CD4-positive, alpha-beta T cell treated with Interleukin-17A for 4 hours (primary cell): ENCODE data around the gene GPR137C.
"Not testable (repeated sequence)": the region's sequence is repeated elsewhere in the genome, so short reads cannot be mapped to it uniquely, and the experiment has no call there.

Experiments used
- DNase-seq: peaks from one replicate; pipeline ENCODE4 v3.0.0-alpha.2; 2020; ENCODE audit warnings: mixed read lengths

GPR137C gene

DNA sequence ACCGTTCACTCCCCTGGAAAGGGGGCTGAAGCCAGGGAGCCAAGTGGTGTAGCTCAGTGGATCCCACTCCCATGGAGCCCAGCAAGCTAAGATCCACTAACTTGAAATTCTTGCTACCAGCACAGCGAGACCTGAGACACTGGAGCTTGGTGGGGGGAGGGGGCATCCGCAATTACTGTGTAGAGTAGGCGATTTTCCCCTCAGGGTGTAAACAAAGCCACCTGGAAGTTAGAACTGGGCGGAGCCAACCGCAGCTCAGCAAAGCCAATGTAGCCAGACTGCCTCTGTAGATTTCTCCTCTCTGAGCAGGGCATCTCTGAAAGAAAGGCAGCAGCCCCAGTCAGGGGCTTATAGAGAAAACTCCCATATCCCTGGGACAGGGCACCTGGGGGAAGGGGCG lies 15.8 kb downstream of the GPR137C start:
- not testable (repeated sequence) for DNase-seq

GRCh38 chr14:52575858-52576257 lies 23.2 kb downstream of the GPR137C start:
- no peak for DNase-seq

GRCh38 chr14:52583544-52583943 lies 30.9 kb downstream of the GPR137C start:
- DNase-seq = no peak

GRCh38 chr14:52589646-52590045 lies 37.0 kb downstream of the GPR137C start:
- DNase-seq = no peak

DNA sequence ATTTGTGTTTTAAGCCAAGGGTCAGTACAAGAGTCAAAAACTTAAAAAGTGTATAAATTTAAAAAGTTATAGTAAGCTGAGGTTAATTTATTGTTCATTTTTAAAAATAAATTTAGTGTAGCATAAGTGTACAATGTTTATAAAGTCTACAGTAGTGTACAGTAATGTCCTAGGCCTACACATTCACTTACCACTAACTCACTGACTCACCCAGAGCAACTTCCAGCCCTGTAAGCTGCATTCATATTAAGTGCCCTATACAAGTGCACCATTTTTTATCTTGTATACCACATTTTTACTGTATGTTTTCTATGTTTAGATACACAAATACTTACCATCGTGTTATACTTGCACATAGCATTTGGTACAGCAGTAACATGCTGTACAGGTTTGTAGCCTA lies 37.7 kb downstream of the GPR137C start:
- no peak for DNase-seq

DNA sequence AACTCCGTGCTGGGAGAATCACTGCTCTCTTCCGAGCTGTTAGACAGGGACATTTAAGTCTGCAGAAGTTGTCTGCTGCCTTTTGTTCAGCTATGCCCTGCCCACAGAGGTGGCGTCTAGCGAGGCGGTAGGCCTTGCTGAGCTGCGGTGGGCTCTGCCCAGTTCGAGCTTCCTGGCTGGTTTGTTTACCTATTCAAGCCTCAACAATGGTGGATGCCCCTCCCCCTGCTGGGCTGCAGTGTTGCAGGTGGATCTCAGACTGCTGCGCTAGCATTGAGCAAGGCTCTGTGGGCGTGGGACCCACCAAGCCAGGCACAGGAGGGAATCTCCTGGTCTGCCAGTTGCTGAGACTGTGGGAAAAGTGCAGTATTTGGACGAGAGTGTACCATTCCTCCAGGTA lies 43.7 kb downstream of the GPR137C start:
- DNase-seq = no peak

- no peak for DNase-seq
Observed at GRCh38 chr14:52596861-52597260, 44.2 kb downstream of the GPR137C start.

DNA sequence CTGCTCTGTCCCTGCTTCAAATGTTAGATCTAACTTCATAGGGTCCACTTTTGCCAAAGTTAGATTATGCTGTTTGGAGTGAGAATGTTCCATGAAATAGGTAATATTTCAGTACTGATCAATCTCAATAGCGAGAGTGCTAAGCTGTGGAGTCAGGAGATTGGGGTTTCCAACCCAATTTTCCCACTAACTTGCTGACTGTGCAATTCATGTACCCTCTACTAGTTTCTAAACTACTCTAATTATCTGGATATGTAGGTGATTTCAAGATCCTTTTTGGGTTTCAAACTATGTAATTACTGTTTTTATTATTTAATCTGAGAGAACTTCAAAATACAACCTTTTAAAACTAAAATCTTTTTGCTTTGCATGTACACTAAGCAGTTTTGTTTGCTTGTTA lies 45.9 kb downstream of the GPR137C start:
- DNase-seq = no peak

DNA sequence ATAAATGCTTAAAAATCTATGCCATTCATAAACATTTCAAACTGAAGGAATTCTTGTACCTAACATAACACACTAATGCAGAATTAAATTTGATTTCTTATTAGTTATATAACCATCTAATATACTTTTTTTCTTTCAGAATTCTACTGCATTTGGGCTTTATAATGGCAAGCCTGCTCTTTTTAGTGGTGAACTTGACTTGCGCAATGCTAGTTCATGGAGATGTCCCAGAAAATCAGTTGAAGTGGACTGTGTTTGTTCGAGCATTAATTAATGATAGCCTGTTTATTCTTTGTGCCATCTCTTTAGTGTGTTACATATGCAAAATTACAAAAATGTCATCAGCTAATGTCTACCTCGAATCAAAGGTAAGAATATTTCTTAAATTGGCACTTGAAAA lies 47.3 kb downstream of the GPR137C start:
- no peak for DNase-seq

GRCh38 chr14:52602131-52602530 lies 49.5 kb downstream of the GPR137C start:
- no peak for DNase-seq

DNA sequence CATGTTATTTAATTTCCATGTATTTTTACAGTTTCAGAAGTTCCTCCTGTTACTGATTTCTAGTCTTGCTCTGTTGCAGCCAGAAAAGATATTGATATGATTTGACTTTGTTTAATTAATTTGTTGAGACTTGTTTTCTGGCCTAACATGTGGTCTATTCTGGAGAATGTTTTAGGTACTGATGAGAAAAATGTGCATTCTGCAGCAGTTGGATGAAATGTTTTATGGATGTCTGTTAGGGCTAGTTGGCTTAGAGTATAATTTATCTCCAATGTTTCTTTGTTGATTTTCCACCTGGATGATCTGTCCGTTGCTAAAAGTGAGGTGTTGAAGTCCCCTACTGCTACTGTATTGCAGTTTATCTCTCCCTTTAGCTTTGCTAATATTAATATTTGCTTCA lies 54.4 kb downstream of the GPR137C start:
- no peak for DNase-seq

GRCh38 chr14:52609445-52610044 lies 56.9 kb downstream of the GPR137C start:
- no peak for DNase-seq

DNA sequence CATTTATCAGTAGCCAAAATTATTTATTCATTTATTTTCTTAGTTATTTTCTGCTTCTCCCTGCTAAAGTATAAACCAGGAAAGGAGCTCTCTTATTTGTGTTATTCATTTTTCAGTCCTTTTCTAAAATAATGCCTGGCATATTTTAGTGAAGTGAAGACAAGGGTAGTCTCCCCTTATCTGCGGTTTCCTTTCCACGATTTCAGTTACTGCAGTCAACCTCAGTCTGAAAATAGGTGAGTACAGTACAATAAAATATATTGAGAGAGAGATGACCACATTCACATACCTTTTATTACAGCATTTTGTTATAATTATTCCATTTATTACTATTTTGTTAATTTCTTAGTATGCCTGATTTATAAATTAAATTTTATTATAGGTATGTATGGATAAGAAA lies 57.6 kb downstream of the GPR137C start:
- DNase-seq = no peak

- DNase-seq = no peak
Observed at GRCh38 chr14:52618602-52619001, 66.0 kb downstream of the GPR137C start.

GRCh38 chr14:52619687-52620086 lies 67.1 kb downstream of the GPR137C start:
- no peak for DNase-seq

DNA sequence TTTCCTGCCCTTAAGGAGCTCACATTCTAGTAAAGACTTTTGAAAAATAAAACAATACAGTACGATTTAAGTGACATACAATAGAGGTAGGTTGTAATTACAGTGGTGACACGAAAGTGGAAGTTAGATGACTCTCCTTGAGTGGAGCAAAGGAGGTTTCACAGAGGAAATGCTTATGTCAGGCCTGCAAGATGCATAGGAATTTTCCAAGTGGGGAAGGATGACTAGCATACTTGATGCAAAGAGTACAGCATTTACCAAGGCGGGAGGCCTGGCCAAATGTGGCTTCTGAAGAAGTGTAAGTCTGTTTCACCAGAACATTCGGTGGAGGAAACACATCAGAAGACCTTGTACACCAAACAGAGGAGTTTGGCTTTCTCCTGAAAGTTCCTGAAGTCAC lies 87.5 kb downstream of the GPR137C start:
- no peak for DNase-seq

DNA sequence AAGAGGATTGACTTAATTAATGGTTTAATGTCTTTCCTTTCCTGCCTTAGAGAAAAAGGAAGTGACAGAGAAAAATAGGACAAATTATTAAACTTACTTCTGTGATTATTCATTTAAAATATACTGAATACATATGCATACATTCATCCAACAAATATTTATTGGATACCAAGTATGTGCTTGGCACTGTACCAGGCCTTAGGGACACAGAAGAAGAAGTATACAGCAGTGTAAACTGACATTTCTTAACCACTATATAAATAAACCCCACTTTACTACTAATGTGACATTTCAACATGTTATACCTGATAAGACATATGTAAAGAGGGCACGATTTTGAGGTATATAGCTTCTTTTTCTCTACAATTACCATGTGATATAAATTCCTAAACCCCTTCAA lies 89.1 kb downstream of the GPR137C start:
- no peak for DNase-seq

DNA sequence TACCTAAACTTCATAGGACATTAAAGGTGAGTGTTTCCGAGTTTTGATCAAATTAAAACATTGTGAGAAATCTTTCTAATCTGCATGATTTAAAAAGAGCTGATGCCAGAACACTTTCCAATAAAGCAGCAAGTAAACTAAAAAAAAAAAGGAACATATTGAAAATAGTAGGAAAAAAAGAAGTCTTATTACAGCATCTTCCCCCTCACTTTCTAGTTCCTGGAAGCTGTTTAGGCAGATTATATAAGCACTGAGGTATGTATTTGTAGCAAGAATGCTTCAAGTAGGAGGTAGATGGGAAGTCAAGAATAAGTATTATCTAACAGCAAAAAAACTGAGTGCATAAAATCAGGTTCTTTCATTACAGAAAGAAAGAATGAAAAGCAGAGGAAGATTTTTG lies 96.9 kb downstream of the GPR137C start:
- DNase-seq = no peak

- DNase-seq = no peak
Observed at GRCh38 chr14:52650774-52651173, 98.1 kb downstream of the GPR137C start.

- DNase-seq = no peak
Observed at GRCh38 chr14:52656905-52657304, 104.3 kb downstream of the GPR137C start.

DNA sequence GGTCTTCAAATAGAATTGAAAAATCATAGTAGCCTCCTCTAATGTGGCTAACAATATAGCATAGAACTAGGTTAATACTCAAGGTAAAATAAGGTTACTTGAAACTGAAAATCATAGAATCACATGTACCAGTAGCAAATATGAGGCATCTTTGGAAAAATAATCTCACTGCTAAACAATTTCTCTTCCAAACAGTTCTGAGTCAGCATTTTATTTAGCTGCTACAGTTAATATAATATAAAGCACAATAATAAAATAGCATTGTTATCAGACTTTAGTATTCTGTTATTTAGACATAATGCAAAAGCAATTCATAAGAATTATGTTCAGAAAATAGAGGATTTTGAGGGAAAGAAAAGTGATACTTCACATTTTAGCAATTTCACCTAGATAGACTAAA lies 107.7 kb downstream of the GPR137C start:
- no peak for DNase-seq

DNA sequence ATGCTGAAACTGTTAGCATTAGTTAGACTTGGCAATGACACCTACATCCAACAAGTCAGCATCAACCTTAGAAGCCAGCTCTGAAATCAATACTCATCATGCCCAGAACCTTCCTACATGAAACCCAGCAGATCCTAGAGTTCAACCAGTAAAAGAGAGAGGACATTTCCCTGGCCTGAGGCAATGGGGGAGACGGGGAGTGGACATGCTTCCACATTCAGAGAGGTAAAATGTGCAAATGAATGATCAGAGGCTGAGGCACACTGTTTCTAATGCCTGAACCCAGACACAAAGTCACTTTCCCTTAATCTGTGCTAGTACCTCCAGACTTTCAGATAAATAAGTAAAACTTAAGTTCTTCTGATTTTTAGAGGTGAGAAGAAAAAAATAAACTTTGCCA lies 108.2 kb downstream of the GPR137C start:
- no peak for DNase-seq

DNA sequence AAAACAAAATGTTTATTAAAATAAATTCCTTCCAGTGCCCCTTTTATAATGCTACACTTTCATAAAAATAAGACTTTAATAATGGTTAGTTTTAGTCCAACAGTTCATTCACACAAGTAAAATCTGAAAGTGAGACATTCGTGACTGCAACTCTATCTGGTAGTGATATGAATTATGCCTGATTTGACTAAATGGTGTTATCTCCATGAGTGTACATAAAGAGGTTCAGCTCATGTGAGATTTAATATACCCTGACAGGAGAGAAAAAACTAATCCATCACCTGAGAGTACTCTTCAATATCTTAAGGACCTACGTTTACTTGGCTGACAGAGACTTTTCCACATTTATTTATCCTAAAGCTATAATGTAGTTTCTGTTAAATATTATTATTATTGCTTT lies 108.7 kb downstream of the GPR137C start:
- no peak for DNase-seq

GRCh38 chr14:52663850-52664249 lies 111.2 kb downstream of the GPR137C start:
- DNase-seq = no peak

DNA sequence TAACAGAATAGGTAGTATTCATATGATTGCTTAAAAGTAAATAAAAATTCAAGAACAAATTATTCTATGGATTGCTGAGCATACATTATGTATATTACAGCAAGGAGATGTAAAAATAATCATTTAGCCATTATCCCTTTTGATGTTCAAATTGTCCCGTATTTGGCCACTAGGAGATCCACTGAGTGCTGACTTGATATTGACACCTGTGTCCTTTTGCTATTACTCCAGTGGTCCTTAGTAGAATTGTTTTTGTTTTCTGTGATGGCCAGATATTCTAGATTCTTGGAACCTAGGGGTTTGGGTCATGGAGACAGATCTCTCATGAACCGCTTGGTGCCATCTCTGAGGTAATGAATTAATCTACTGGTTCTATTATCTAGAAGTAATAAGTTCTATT lies 126.0 kb downstream of the GPR137C start:
- no peak for DNase-seq
